ENCODE measurements around the gene BCOR. TPM values are rescaled to one million over a fixed set of nuclear protein-coding genes. Genes with fewer than 3 reads are reported as not detected.

Gene BCOR
- total and polyA plus RNA-seq, 2 of the 13 experiments (the other 11 are each of a cell fraction or from before 2014, with no cell fraction given) = 14.3 to 15.2 TPM

GRCh38 chrX:40076750-40077575 is 20.8 kb downstream of the BCOR start:
- no TSS peak for BruUV-seq (replicated peaks)
- Histone ChIP-seq H3K4me2 (ENCODE audit: low read depth, low read length) (no peak overlapping the region), H3K4me3 (replicated peaks in 1 of 3; ENCODE audit: insufficient read depth in 1 of 3, low read depth in 2 of 3, low read length in 3 of 3) (no peak overlapping the region), H3K9ac (ENCODE audit: insufficient read depth, low read depth, low read length) (no peak overlapping the region), H4K20me1 (ENCODE audit: insufficient read depth, low read length) (peaks cover 5% of the 10 kb centered on the region; the same call in 1 of the 2 replicates), H3K27ac (ENCODE audit: extremely low read length, insufficient read depth, low read length) (no peak overlapping the region), H3K36me3 (replicated peaks in 1 of 2; ENCODE audit: control insufficient read depth in 1 of 2, insufficient read depth in 2 of 2, low read length in 2 of 2) (peaks cover 11 to 39% of the 10 kb centered on the region in 2 experiments; a peak in 3 of 5 replicates), H3K79me2 (ENCODE audit: insufficient read depth, low read length) (peaks cover 27% of the 10 kb centered on the region), H3K9me3 (ENCODE audit: low read length) (no peaks in the 10 kb centered on the region), H2AFZ (ENCODE audit: low read length) (no peak overlapping the region), H3K27me3 (ENCODE audit: control insufficient read depth in 1 of 2, insufficient read depth in 2 of 2, low read length in 2 of 2) (no peaks in the 10 kb centered on the region), H3K4me1 (ENCODE audit: insufficient read depth, low read length) (peaks cover 14% of the 10 kb centered on the region)
- ChIA-PET CTCF (ENCODE audit: low intra/inter-chr PET ratio, low total read pairs) (no interaction called here), POLR2A (no interaction called here)
- DNase-seq (ENCODE audit: low spot score) = no peak
- no peak for ATAC-seq
- WGBS (ENCODE audit: low lambda C conversion rate) = 96% methylated on average over 10 of the region's 14 CpGs
- in situ Hi-C loops (cut with HindIII; ENCODE audit: extremely low pct_ligation_motif_present, low pct_unique_long_range_greater_than_20kb) (no loop called here), intact Hi-C loops (cut with micrococcal nuclease; ENCODE audit: unreplicated experiment) (no loop called here)
- no peak for FAIRE-seq
- TF ChIP-seq ZNF354B (CRISPR knock-in tag; IDR thresholded peaks at IDR 0.05) = no peak
- TF ChIP-seq SYNCRIP (IDR thresholded peaks at IDR 0.05; ENCODE audit: insufficient read depth, low read depth, low read length) = no peak
- no peak for TF ChIP-seq ELF3 (CRISPR knock-in tag; IDR thresholded peaks at IDR 0.05)
- TF ChIP-seq FOXA1 (IDR thresholded peaks at IDR 0.05) = no peak
- no peak for TF ChIP-seq FOXA1 (CRISPR knock-in tag; IDR thresholded peaks at IDR 0.05)
- TF ChIP-seq ZNF407 (CRISPR knock-in tag; IDR thresholded peaks at IDR 0.05; ENCODE audit: not compliant biosample characterization) = no peak
- no peak for TF ChIP-seq ZXDC (CRISPR knock-in tag; IDR thresholded peaks at IDR 0.05)
- no peak for TF ChIP-seq ZBTB20 (CRISPR knock-in tag; IDR thresholded peaks at IDR 0.05; ENCODE audit: borderline replicate concordance, low read depth)
- no peak for TF ChIP-seq GMEB1 (CRISPR knock-in tag; IDR thresholded peaks at IDR 0.05; ENCODE audit: borderline replicate concordance)
- no peak for TF ChIP-seq RBAK (CRISPR knock-in tag; IDR thresholded peaks at IDR 0.05)
- no peak for TF ChIP-seq SPEN (CRISPR knock-in tag; IDR thresholded peaks at IDR 0.05; ENCODE audit: low read depth)
